SK-N-SH (cell line): ENCODE data around the gene ASS1. TPM values are rescaled to one million over a fixed set of nuclear protein-coding genes. Genes with fewer than 3 reads are reported as not detected.

Experiments
- CTCF ChIA-PET: fragments of 300-600, 350-600 bp; formaldehyde crosslinking; extraction: SDS; loops from one replicate; lab custom pipeline; 2021; lab: Yijun Ruan, JAX
- POLR2A ChIA-PET: fragments of 350-600 bp; sonication (Branson Sonifier 250); formaldehyde crosslinking; extraction: SDS; loops from one replicate; lab custom pipeline; 2020; ENCODE audit warnings: antibody characterized with exemption, inconsistent platforms; lab: Yijun Ruan, JAX
- DNase-seq: peaks from one replicate; pipeline ENCODE4 v3.0.0; 2012
- H2AFZ ChIP-seq: fragments of 200-600 bp; sonication (generic); 2 replicates; pipeline ENCODE4 v1.8.1; 2016; ENCODE audit warnings: antibody characterized with exemption, mild to moderate bottlenecking, low read depth
- H3F3A ChIP-seq: fragments of 200-600 bp; sonication (generic); replicated peaks from 2 replicates; pipeline ENCODE3; 2016; ENCODE audit warnings: antibody characterized with exemption, mild to moderate bottlenecking; ENCODE audit not compliant: insufficient read depth
- H3K27ac ChIP-seq, 2 experiments: fragments of 200-500 bp in 1 of 2; fragments of 200-600 bp in 1 of 2; sonication (Bioruptor generic) in 1 of 2; sonication (generic), shearing (Covaris generic) in 1 of 2; 2 replicates each; pipeline versions ENCODE4 v1.5.1 to v1.6.1; 2014 to 2016; ENCODE audit warnings: low read depth in 2 of 2, inconsistent platforms in 1 of 2, low read length in 1 of 2, mild to moderate bottlenecking in 1 of 2, mixed read lengths in 1 of 2
- H3K27me3 ChIP-seq: fragments of 200-600 bp; sonication (generic), shearing (Covaris generic); 2 replicates; pipeline ENCODE4 v1.6.1; 2016; ENCODE audit warnings: mixed run types; ENCODE audit not compliant: insufficient read depth
- H3K36me3 ChIP-seq, 2 experiments: fragments of 200-500 bp in 1 of 2; fragments of 200-600 bp in 1 of 2; sonication (Bioruptor generic) in 1 of 2; sonication (generic) in 1 of 2; replicated peaks in 1 of 2; 2 replicates each; pipeline versions ENCODE3 to v1.5.1; 2014 to 2016; ENCODE audit warnings: low read length in 1 of 2, mild to moderate bottlenecking in 1 of 2; ENCODE audit not compliant: insufficient read depth in 2 of 2, control insufficient read depth in 1 of 2
- H3K4me1 ChIP-seq, 2 experiments: fragments of 200-500 bp in 1 of 2; fragments of 200-600 bp in 1 of 2; sonication (Bioruptor generic) in 1 of 2; sonication (generic), shearing (Covaris generic) in 1 of 2; 2 replicates each; pipeline versions ENCODE4 v1.5.1 to v1.6.1; 2014 to 2016; ENCODE audit warnings: low read depth in 1 of 2, low read length in 1 of 2, mixed run types in 1 of 2; ENCODE audit not compliant: insufficient read depth in 2 of 2, control insufficient read depth in 1 of 2
- H3K4me2 ChIP-seq: fragments of 200-600 bp; sonication (generic), shearing (Covaris generic); 2 replicates; pipeline ENCODE4 v1.6.1; 2017; ENCODE audit warnings: mixed run types
- H3K4me3 ChIP-seq, 2 experiments: fragments of 200-500 bp in 1 of 2; fragments of 200-600 bp in 1 of 2; sonication (Bioruptor generic) in 1 of 2; sonication (generic), shearing (Covaris generic) in 1 of 2; 2 replicates each; pipeline versions ENCODE4 v1.5.1 to v1.8.1; 2014 to 2016; ENCODE audit warnings: low read depth in 2 of 2, inconsistent platforms in 1 of 2, low read length in 1 of 2, mild to moderate bottlenecking in 1 of 2, mixed read lengths in 1 of 2, moderate library complexity in 1 of 2
- H3K79me2 ChIP-seq: fragments of 200-600 bp; sonication (generic); 2 replicates; pipeline ENCODE4 v1.8.1; 2017; ENCODE audit warnings: mild to moderate bottlenecking; ENCODE audit not compliant: insufficient read depth
- H3K9ac ChIP-seq: fragments of 200-600 bp; sonication (generic); 2 replicates; pipeline ENCODE4 v1.6.1; 2017; ENCODE audit warnings: mixed run types
- H3K9me2 ChIP-seq: fragments of 200-600 bp; sonication (generic); 2 replicates; pipeline ENCODE4 v1.6.1; 2017; ENCODE audit warnings: mixed run types
- H3K9me3 ChIP-seq: fragments of 200-600 bp; sonication (generic); 2 replicates; pipeline ENCODE4 v1.6.1; 2017; ENCODE audit warnings: mixed run types, mild to moderate bottlenecking, moderate library complexity
- H4K20me1 ChIP-seq: fragments of 200-600 bp; sonication (generic); 2 replicates; pipeline ENCODE4 v1.6.1; 2017; ENCODE audit warnings: mild to moderate bottlenecking, mixed run types; ENCODE audit not compliant: insufficient read depth
- CHD2 ChIP-seq: fragments of 150-350 bp; IDR thresholded peaks from 2 replicates; pipeline ENCODE4 v1.6.1; 2018; ENCODE audit warnings: low read length; ENCODE audit not compliant: partially characterized antibody
- CTCF ChIP-seq: fragments of 200-600 bp; sonication (generic); IDR thresholded peaks from 2 replicates; pipeline ENCODE4 v1.6.1; 2017; ENCODE audit warnings: antibody characterized with exemption, mild to moderate bottlenecking, moderate library complexity
- FOXJ3 ChIP-seq: sonication (generic); formaldehyde crosslinking; IDR thresholded peaks from 2 replicates; pipeline ENCODE4 v1.5.1; 2020; ENCODE audit warnings: mild to moderate bottlenecking, missing genetic modification reagents
- FOXM1 ChIP-seq: IDR thresholded peaks from 2 replicates; pipeline ENCODE4 v1.4.0; 2012; ENCODE audit warnings: low read depth, mild to moderate bottlenecking
- GABPA ChIP-seq: IDR thresholded peaks from 2 replicates; pipeline ENCODE4 v1.4.0; 2012; ENCODE audit warnings: low read depth, mild to moderate bottlenecking
- MEF2A ChIP-seq: IDR thresholded peaks from 2 replicates; pipeline ENCODE4 v1.4.0; 2012; ENCODE audit warnings: low read depth, borderline replicate concordance
- NRF1 ChIP-seq: IDR thresholded peaks from 2 replicates; pipeline ENCODE4 v1.6.1; 2012; ENCODE audit warnings: low read depth, mild to moderate bottlenecking, low read length
- RAD21 ChIP-seq: IDR thresholded peaks from 2 replicates; pipeline ENCODE4 v1.6.1; 2012; ENCODE audit warnings: mild to moderate bottlenecking, low read length
- RCOR1 ChIP-seq: fragments of 150-350 bp; IDR thresholded peaks from 2 replicates; pipeline ENCODE4 v1.6.1; 2017; ENCODE audit warnings: antibody characterized with exemption, low read length
- REST ChIP-seq: IDR thresholded peaks from 2 replicates; pipeline ENCODE4 v1.6.1; 2012; ENCODE audit warnings: mild to moderate bottlenecking, low read depth, low read length, moderate library complexity
- RXRA ChIP-seq: IDR thresholded peaks from 2 replicates; pipeline ENCODE4 v1.4.0; 2012; ENCODE audit warnings: low read depth, mild to moderate bottlenecking, borderline replicate concordance
- SIN3A ChIP-seq: IDR thresholded peaks from 2 replicates; pipeline ENCODE4 v1.6.1; 2012; ENCODE audit warnings: low read depth, mild to moderate bottlenecking, low read length, moderate library complexity, borderline replicate concordance
- TCF12 ChIP-seq: IDR thresholded peaks from 2 replicates; pipeline ENCODE4 v1.4.0; 2012
- TEAD4 ChIP-seq: IDR thresholded peaks from 2 replicates; pipeline ENCODE4 v1.4.0; 2012; ENCODE audit warnings: mild to moderate bottlenecking, borderline replicate concordance; ENCODE audit not compliant: insufficient read depth
- USF1 ChIP-seq: IDR thresholded peaks from 2 replicates; pipeline ENCODE4 v1.4.0; 2012; ENCODE audit warnings: low read depth, borderline replicate concordance
- USF2 ChIP-seq: fragments of 150-350 bp; IDR thresholded peaks from 2 replicates; pipeline ENCODE4 v1.6.1; 2017; ENCODE audit warnings: antibody characterized with exemption, low read length, low read depth, borderline replicate concordance
- ZBTB33 ChIP-seq: IDR thresholded peaks from 2 replicates; pipeline ENCODE4 v1.4.0; 2012; ENCODE audit warnings: low read depth, borderline replicate concordance
- WGBS: methylation state at CpG from one replicate; pipeline ENCODE4 v1.1.6; 2017; ENCODE audit warnings: low lambda C conversion rate; 5-methylcytosine and 5-hydroxymethylcytosine counted together
- polyA plus RNA-seq, 3 experiments: library from polyadenylated mRNA; depleted of rRNA; stranded (reverse); fragments of >200 nt; gene quantifications; 2 replicates each; pipeline ENCODE4 v1.2.3, GENCODE V29; 2012

Gene ASS1
- polyA plus RNA-seq, 1 of the 3 experiments (the other 2 are of a cell fraction) = 0.59 TPM

GRCh38 chr9:130447193-130447816 is 2.5 kb downstream of the ASS1 start:
- H3K27me3 ChIP-seq = no peaks in the 10 kb centered on the region
- H3K4me1 ChIP-seq = peaks cover 22 to 66% of the 10 kb centered on the region in 2 experiments; a peak in 3 of 4 replicates
- H2AFZ ChIP-seq = no peak overlapping the region
- no peaks in the 10 kb centered on the region for H3F3A ChIP-seq
- H3K9ac ChIP-seq = no peak overlapping the region
- H3K79me2 ChIP-seq = no peaks in the 10 kb centered on the region
- ChIA-PET CTCF (interaction anchor here (0.7 to 5.2 kb wide), 9 partner anchors 9 to 599 kb away, joined by 3 to 38 read pairs (median 4); no protein-coding TSS in a partner anchor), POLR2A (no interaction called here)
- no peak for DNase-seq
- H3K9me3 ChIP-seq = no peaks in the 10 kb centered on the region
- no peaks in the 10 kb centered on the region for H4K20me1 ChIP-seq
- TF ChIP-seq GABPA (no peak), MEF2A (no peak), TEAD4 (no peak), CTCF (no peak)
- H3K4me2 ChIP-seq = no peak overlapping the region
- 88% methylated on average over 11 of the region's 12 CpGs for WGBS
- H3K36me3 ChIP-seq = no peaks in the 10 kb centered on the region
- peak overlapping the region in 1 of 2 experiments; percentile 91; a peak in 2 of 4 replicates for H3K27ac ChIP-seq
- H3K4me3 ChIP-seq = no peak overlapping the region
- H3K9me2 ChIP-seq = no peaks in the 10 kb centered on the region

GRCh38 chr9:130448035-130448624 is 3.4 kb downstream of the ASS1 start:
- CTCF ChIA-PET = interaction anchor here (0.7 to 5.2 kb wide), 7 partner anchors 12 to 599 kb away, joined by 3 to 38 read pairs (median 4); no protein-coding TSS in a partner anchor
- H3K9ac ChIP-seq = no peak overlapping the region
- no peaks in the 10 kb centered on the region for H3K27me3 ChIP-seq
- peaks cover 22 to 75% of the 10 kb centered on the region in 2 experiments; a peak in 3 of 4 replicates for H3K4me1 ChIP-seq
- no peaks in the 10 kb centered on the region for H3F3A ChIP-seq
- H3K79me2 ChIP-seq = no peaks in the 10 kb centered on the region
- no peak overlapping the region for H2AFZ ChIP-seq
- WGBS = 69% methylated on average over 12 of the region's 12 CpGs
- no peak overlapping the region for H3K4me2 ChIP-seq
- POLR2A ChIA-PET = interaction anchor here (0.6 kb wide), 1 partner anchor 934 kb away, joined by 4 read pairs; no protein-coding TSS in a partner anchor
- no peak for TF ChIP-seq USF2
- TF ChIP-seq USF1 = no peak
- no peak for TF ChIP-seq SIN3A
- no peak for TF ChIP-seq RXRA
- TF ChIP-seq NRF1 = no peak
- TF ChIP-seq FOXJ3 (CRISPR knock-in tag) = no peak
- no peak for TF ChIP-seq REST
- no peak for TF ChIP-seq GABPA
- no peak for TF ChIP-seq CHD2
- no peak for TF ChIP-seq FOXM1
- TF ChIP-seq TCF12 = no peak
- TF ChIP-seq RAD21 = no peak
- no peak for TF ChIP-seq RCOR1
- TF ChIP-seq ZBTB33 = no peak
- no peaks in the 10 kb centered on the region for H3K36me3 ChIP-seq
- H3K9me3 ChIP-seq = no peaks in the 10 kb centered on the region
- DNase-seq = no peak
- H3K27ac ChIP-seq = peak overlapping the region in 1 of 2 experiments; percentile 91; a peak in 2 of 4 replicates
- H3K9me2 ChIP-seq = no peaks in the 10 kb centered on the region
- no peak overlapping the region for H3K4me3 ChIP-seq
- no peaks in the 10 kb centered on the region for H4K20me1 ChIP-seq
